ENCODE measurements around the gene KLRK1.

The KLRK1 gene

DNA sequence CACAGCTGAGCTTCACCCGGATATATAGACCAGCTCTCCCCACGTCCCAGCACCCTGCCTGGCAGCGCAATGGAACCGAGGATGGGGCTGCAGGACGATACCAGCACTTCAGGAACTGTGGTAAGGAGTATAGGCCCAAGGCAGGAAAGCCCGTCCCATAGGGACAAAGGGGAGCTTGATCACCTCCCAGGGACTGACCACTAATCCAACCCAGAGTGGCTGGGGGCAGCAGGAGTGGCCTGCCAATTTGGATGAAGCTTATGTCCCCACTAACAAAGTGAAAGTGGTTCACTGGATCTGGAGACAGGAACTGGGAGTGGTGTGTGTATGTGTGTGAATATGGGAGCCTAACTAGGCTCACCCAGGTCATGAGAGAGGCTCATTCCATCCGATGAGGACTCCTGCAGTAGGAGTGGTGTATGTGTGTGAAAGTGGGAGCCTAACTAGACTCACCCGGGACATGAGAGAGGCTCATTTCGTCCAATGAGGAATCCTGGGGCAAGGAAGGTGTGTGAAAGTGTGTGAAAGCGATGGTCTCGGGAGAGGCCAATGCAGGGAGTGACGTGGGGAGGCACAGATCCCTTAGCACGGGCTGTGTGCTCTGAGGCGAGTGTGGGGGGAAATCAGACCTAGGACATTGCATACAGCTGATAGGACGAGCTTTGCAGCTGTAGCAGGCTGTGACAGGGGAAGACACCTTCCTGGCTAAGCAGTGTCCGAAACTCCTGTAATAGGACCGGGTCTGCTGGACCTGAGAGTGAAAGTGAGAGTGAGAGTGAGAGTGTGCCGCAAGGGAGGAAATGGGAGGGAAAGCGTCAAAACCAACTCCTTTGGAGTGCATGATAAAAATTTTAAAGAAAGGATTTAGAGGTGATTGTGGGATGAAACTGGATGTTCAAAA lies 25.7 kb downstream of the KLRK1 start:
- in situ Hi-C loops (cut with MboI; ENCODE audit: low pct_unique_long_range_greater_than_20kb, low sequenced_read_pairs, unreplicated experiment), result no loop called here
- DNase-seq (ENCODE audit: low spot score), result peak; percentile 55

DNA sequence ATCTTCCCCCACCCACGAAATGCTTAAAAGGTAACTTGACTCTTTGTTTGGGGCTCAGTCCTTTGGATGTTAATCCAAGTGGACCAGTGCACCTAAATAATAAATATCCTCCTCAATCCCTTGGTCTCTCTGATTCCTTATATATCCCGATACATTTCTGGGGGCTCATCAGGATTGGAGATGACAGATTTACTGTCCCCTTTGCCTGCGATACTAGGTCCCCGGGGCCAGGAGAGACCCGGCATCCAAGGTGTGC lies 26.3 kb downstream of the KLRK1 start:
- in situ Hi-C loops (cut with MboI; ENCODE audit: low pct_unique_long_range_greater_than_20kb, low sequenced_read_pairs, unreplicated experiment), result no loop called here
- DNase-seq (ENCODE audit: low spot score), result no peak
- TF ChIP-seq, protein P1, sequence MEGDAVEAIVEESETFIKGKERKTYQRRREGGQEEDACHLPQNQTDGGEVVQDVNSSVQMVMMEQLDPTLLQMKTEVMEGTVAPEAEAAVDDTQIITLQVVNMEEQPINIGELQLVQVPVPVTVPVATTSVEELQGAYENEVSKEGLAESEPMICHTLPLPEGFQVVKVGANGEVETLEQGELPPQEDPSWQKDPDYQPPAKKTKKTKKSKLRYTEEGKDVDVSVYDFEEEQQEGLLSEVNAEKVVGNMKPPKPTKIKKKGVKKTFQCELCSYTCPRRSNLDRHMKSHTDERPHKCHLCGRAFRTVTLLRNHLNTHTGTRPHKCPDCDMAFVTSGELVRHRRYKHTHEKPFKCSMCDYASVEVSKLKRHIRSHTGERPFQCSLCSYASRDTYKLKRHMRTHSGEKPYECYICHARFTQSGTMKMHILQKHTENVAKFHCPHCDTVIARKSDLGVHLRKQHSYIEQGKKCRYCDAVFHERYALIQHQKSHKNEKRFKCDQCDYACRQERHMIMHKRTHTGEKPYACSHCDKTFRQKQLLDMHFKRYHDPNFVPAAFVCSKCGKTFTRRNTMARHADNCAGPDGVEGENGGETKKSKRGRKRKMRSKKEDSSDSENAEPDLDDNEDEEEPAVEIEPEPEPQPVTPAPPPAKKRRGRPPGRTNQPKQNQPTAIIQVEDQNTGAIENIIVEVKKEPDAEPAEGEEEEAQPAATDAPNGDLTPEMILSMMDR (IDR thresholded peaks at IDR 0.05; ENCODE audit: extremely low read depth, insufficient read depth, missing control alignments), result no peak

More for the DNA sequence above, 25.7 kb downstream of the KLRK1 start:
- TF ChIP-seq, protein P1 (IDR thresholded peaks at IDR 0.05; ENCODE audit: extremely low read depth, insufficient read depth, missing control alignments), result no peak

DNA sequence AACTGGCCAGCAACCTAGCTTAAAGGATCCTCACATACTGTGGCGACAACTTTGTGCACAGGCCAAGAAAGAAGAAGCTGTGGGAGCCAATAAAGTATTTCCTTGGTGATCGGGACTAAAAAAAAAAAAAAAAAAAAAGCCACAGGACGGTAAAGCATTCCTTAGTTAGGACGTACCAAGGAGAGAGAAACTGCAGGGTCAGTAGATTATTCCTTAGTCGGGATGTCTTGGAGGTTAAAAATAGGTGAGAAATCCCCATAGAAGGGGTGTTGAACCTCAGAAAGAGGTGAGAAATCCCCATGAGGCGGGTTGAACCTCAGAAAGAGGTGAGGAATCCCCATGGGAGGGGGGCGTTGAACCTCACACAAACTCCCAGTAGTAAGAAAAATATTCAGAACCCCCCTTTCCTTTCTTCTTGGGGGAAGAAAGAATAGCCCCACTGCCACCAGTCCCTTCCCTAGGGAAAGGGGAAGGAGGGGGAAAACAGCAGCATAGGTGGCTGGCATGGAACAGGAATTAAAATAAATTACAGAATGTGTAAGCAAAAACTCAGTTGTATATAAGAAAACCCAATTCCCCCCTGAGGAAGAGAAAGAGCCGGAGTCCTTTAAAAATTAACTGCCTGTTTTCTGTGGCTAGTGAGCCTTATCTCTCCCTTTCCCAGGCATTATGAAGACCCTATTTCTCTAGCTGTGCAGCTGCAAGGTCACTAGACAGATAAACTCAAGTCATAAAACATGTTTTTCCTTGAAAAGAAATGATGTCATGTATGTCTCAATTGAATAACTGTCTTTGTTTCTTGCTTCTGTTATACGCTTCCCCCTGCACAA lies 26.8 kb downstream of the KLRK1 start:
- in situ Hi-C loops (cut with MboI; ENCODE audit: low pct_unique_long_range_greater_than_20kb, low sequenced_read_pairs, unreplicated experiment), result no loop called here
- TF ChIP-seq, protein P1 (IDR thresholded peaks at IDR 0.05; ENCODE audit: extremely low read depth, insufficient read depth, missing control alignments), result no peak
- no peak for DNase-seq (ENCODE audit: low spot score)

DNA sequence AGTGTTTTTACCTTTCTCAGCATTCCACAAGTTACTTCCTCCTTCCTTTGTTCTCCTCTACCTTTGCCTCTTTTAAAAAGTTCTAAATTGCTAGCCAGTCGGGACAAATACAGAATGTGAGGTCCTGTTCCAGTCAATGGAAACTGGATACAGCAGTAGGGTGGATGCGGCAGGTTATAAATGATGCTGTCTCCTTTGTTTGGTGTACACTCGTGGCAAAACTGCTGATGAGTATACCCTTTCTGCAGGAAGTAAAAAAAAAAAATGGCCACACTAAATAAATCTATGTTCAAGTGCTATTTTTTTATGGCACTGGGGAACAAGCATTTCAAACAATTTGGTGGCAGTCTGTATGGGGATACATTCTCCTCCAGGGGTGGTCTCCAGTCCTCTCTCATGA lies 27.5 kb downstream of the KLRK1 start:
- TF ChIP-seq, protein P1 (IDR thresholded peaks at IDR 0.05; ENCODE audit: extremely low read depth, insufficient read depth, missing control alignments), result no peak
- no peak for DNase-seq (ENCODE audit: low spot score)
- in situ Hi-C loops (cut with MboI; ENCODE audit: low pct_unique_long_range_greater_than_20kb, low sequenced_read_pairs, unreplicated experiment), result no loop called here

DNA sequence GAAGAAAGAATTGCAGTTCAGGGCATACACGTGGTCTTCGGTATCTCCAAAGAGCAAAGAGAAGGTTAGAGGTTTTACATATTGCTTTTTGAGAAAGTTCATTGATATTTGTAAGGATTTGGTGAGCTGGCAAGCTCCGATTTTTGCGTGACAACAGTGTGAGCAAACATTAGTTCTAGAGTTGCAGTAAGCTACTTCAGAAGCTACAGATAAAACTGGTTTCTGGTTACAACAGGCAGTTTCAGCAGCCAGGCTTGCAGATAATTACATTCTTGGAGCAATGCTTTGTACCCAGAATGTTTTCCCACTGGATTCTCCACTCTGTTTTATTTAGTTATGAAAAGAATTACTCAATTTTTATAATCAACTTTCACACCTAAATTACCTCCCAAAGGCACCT lies 28.2 kb downstream of the KLRK1 start:
- TF ChIP-seq, protein P1 (IDR thresholded peaks at IDR 0.05; ENCODE audit: extremely low read depth, insufficient read depth, missing control alignments), result no peak
- DNase-seq (ENCODE audit: low spot score), result no peak
- in situ Hi-C loops (cut with MboI; ENCODE audit: low pct_unique_long_range_greater_than_20kb, low sequenced_read_pairs, unreplicated experiment), result no loop called here

DNA sequence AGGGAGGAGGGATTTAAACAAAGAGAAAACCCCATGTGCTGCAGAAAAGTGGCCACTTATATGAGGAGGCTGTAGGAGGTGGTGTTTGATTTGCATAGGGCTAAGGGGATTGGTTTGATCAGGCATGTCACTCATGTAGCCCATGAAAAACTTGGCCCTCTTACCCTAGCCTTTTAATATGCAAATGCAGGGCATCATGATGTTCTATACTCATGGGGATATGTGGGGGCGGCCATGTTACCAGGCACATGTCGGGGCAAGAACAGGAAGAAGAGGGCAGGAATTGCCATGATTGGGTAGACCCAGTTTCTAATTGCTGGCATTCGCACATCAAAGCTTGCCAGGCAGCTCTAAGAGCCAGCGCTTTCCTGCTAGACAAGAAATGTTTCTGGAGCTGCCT lies 28.8 kb downstream of the KLRK1 start:
- TF ChIP-seq, protein P1 (IDR thresholded peaks at IDR 0.05; ENCODE audit: extremely low read depth, insufficient read depth, missing control alignments), result no peak
- DNase-seq (ENCODE audit: low spot score), result no peak
- in situ Hi-C loops (cut with MboI; ENCODE audit: low pct_unique_long_range_greater_than_20kb, low sequenced_read_pairs, unreplicated experiment), result no loop called here

All from GM13977 (cell line).